NCI-H510A treated with DMSO at 0.1 percent for 48 hours (cell line): ENCODE data around the gene IAPP.
"Not testable (repeated sequence)": the region's sequence is repeated elsewhere in the genome, so short reads cannot be mapped to it uniquely, and the experiment has no call there.

Source experiments
- DNase-seq: peaks from one replicate; lab custom pipeline; 2025; lab: John Stamatoyannopoulos, UW

IAPP gene

GRCh38 chr12:21381320-21381719, 8.6 kb downstream of the IAPP start:
- not testable (repeated sequence) for DNase-seq

DNA sequence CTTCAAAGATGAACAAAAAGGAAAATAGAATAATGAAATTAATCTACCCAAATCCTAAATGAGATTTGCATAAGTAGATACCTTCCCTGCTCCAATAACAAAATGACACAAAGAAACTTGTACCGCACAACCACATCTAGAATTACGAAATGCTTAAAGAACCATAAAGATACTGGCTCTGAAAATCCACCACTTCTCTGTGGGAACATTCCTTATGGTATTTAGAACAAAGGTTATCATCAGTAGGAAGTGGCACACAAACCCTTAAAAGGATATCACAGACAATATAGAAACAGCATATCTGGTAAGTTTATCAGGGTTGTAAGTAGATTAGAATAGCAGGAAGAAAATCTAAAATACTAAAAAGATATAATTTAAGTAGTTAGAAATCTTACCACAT, 11.6 kb downstream of the IAPP start:
- no peak for DNase-seq

- DNase-seq: no peak
Observed at GRCh38 chr12:21387174-21387573, 14.5 kb downstream of the IAPP start.

DNA sequence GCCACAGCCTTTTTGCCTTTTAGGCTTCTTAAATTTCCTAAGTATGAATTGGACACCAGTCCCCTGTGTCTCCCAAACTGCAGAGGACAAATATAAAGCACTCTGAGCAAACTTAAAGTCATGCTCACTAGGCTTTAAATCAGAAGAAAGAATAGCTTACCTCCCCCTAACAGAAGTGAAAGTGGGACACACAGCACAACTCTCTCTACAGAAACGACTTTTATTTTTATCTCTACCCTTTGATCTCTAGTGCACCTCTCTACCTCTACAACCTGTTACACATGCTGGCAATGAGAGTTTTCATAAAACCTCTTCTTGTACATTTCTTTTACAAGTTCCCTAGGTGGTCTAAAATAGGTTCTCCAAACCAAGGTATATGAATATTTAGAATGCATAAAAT, 19.7 kb downstream of the IAPP start:
- no peak for DNase-seq

- peak; percentile 26 for DNase-seq
Observed at GRCh38 chr12:21394828-21395626, 22.3 kb downstream of the IAPP start.

DNA sequence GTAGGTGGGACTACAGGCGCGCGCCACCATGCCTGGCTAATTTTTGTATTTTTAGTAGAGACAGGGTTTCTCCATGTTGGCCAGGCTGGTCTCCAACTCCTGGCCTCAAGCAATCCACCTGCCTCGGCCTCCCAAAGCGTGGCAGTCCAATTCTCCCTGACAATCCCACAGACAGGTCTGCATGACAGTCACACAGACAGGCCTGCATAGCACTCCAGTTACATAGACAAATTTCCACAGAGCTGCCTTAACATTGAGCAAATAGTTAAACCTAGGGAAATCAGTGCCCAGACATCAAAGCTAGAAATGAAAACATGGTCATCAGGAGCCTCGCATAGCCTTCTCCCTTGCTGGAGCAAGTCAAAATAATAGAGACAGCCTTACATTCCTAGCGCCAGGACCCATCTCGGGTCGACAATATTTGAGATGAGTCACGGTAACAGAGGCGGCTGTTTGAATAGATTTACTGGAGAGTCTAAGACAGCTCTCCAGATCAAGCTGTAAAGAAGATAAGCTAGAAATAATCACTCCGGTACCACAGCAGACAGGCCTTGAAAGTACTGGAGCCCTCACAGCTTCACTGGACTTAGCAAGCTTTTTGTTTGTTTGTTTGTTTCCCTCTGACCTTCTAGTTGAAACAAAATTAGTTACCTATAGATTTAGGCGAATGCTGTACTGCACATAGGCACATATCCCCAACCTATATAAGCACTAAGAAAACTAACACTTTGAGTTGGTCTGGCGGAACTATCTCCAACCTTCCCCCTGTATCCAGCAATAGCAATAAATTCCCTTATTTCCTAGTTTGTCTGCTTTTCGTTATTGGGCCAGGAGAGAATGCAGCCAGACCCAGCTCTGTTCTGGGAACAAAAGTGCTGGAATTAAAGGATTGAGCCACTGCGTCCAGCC, 40.9 kb downstream of the IAPP start:
- no peak for DNase-seq

DNA sequence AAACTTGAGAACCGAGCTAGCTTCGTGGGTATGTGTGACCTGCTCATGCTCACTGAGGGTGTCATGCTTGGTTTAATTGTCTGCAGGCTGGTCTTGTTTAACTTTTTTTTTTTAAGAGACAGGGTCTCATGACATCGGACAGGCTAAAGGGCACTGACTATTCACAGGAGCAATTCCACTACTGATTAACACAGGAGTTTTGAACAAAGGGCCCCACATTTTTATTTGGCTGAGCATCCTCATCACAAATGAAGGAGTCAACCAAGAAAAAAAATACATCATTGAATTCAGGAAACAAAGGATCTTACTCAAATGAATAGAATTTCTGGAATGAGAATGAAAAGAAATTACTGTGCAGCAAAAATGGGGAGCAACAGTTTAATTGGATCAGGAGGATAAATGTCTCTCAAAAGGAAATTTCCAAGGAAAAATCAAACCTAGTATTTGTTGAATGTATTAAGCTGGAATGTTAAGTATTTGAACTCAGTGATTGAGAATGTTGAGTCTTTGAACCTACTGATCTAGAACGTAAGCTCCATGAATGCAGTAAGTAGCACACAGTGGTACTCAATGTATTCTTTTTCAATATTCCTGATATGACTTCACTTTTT, 43.9 kb downstream of the IAPP start:
- no peak for DNase-seq

GRCh38 chr12:21418398-21418797, 45.7 kb downstream of the IAPP start:
- DNase-seq: not testable (repeated sequence)

- DNase-seq: peak; percentile 5
Observed at GRCh38 chr12:21419009-21419699, 46.5 kb downstream of the IAPP start.

- no peak for DNase-seq
Observed at GRCh38 chr12:21428241-21428640, 55.5 kb downstream of the IAPP start.
